HG03469 (cell line): Measurements from ENCODE around the gene FRG2B.
"Not testable (repeated sequence)": the region's sequence is repeated elsewhere in the genome, so short reads cannot be mapped to it uniquely, and the experiment has no call there.

ENCODE experiments used
- ATAC-seq: cut with Tn5 transposase; IDR thresholded peaks from one replicate; pipeline ENCODE4 v1.9.1; 2021; ENCODE audit warnings: mild to moderate bottlenecking, moderate library complexity, moderate number of reproducible peaks; ENCODE audit not compliant: unreplicated experiment

Gene FRG2B

GRCh38 chr10:133600657-133601056 lies 25.9 kb downstream of the FRG2B start:
- no peak for ATAC-seq

GRCh38 chr10:133599869-133600268 lies 26.7 kb downstream of the FRG2B start:
- not testable (repeated sequence) for ATAC-seq

GRCh38 chr10:133592716-133593115 lies 33.9 kb downstream of the FRG2B start:
- ATAC-seq = no peak

- no peak for ATAC-seq
Observed at GRCh38 chr10:133590970-133591359, 35.6 kb downstream of the FRG2B start.

GRCh38 chr10:133590226-133590969 lies 36.2 kb downstream of the FRG2B start:
- ATAC-seq = no peak

GRCh38 chr10:133577037-133577436 lies 49.6 kb downstream of the FRG2B start:
- not testable (repeated sequence) for ATAC-seq
